GM19240 (cell line): ENCODE data around the gene RBM15.

Experiments used
- DNase-seq: peaks from one replicate; pipeline ENCODE4 v3.0.0; 2011; ENCODE audit warnings: low spot score; ENCODE audit not compliant: insufficient read length

The RBM15 gene

DNA sequence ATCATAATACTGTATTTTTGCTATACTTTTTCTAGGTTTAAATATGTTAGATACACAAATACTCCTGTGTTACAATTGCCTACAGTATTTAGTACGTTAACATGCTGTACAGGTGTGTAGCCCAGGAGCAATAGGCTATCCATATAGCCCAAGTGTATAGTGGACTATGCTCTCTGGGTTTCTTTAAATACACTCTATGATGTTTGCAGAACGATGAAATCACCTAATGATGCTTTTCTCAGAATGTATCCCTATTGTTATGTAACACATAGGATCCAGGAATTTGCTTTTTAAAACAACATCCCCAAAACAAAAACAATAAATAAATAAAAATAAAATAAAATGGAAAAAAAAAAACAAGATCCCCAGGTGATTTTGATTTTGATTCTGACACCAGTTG is 18.1 kb upstream of the RBM15 start:
- no peak for DNase-seq

DNA sequence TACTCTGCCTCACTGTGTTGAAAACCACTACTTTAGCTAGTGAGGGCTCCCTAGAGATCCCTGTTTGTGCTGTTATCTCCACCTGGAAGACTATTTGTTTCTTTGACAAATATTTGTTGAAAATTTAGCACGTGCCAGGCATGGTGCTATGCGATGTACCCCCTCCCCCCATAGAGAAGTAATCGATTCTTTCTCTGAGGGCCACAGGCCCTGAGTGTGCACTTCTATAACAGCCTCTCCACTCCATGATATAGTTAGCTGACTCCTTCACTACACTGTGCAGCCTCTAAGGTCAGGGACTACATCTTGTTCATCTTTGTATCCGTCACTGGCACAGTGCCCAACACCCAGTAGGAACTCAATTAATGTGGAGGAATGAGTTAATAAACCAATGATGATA is 17.3 kb upstream of the RBM15 start:
- no peak for DNase-seq

DNA sequence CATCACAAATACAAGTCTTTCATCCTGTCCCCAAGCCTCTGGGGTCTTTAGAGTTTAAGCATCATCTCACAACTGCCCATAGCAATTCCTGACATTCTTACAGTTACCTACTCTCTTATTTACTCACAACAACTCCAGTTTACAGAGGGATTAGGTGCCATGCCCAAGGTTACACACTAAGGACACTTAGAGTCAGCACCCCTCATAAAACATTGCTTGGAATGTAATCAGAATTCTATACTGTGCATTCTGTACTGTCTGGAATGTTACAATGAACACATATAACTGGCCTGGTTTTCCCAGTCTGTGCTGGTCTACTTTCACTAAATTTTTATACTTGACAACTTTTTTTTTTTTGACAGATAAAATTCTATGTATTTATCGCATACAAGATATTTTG is 14.5 kb upstream of the RBM15 start:
- DNase-seq: no peak

DNA sequence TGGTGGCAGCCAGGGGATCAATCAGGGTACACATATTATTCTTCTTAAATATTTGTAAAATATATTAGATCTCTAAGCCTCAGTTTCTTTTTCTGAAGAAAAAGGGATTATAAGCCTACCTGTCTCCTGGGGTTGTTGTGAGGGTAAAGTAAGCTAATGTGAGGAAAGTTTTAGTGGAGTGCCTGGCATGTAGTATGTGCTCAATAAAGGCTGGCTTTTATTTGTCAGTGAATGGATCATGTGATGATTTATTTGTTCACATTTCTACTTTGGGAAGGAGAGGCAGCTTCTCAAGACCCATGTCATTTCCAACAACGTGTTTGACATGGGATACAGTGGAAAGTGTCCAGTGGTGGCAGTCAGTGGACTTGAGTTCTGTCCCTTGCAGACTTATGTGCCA is 12.4 kb upstream of the RBM15 start:
- DNase-seq: no peak

DNA sequence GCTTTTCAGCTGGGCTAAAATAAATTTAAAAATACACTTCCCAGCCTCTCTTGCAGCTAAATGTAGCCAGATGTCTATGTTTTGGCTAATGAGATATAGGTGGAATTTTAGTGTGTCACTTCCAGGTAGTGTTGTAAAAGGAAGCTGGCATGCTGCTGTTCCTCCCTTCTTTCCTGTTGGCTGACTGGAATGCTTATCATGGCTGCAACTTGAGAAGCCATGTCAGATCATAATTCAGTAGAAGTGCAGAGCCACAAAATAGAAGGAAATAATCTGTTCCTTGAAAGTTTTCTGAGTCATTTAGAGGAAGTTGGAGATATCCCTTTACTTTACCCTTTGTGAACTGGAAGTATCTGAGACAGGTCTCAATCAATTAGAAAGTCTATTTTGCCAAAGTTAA is 10.9 kb upstream of the RBM15 start:
- no peak for DNase-seq

DNA sequence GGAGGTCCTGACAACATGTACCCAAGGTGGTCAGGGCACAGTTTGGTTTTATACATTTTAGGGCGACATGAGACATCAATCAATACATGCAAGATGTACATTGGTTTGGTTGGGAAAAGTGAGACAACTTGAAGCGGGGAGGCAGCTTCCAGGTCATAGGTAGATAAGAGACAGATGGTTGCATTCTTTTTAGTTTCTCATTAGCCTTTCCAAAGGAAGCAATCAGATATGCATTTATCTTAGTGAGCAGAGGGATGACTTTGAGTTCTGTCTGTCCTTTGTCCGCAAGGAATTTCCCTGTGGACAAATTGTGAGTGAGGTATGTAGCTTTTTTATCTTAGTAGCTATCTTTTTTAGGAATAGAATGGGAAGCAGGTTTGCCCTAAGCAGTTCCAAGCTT is 10.5 kb upstream of the RBM15 start:
- no peak for DNase-seq

DNA sequence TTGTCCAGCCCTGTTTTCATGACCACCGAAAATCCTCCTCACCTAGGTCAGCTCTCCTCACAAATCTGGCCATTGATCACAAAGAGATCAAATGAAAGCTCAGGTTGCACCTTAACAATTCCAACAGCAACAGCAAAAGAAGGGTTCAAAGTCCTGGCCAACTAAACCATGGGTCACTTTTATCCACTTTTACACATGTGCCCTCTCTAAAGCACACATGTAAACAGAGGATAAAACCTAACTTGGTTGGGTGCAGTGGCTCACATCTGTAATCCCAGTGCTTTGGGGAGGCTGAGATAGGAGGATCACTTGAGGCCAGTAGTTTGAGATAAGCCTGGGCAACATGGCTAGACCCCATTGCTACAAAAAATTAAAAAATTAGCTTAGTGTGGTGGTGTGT is 3.9 kb upstream of the RBM15 start:
- no peak for DNase-seq

DNA sequence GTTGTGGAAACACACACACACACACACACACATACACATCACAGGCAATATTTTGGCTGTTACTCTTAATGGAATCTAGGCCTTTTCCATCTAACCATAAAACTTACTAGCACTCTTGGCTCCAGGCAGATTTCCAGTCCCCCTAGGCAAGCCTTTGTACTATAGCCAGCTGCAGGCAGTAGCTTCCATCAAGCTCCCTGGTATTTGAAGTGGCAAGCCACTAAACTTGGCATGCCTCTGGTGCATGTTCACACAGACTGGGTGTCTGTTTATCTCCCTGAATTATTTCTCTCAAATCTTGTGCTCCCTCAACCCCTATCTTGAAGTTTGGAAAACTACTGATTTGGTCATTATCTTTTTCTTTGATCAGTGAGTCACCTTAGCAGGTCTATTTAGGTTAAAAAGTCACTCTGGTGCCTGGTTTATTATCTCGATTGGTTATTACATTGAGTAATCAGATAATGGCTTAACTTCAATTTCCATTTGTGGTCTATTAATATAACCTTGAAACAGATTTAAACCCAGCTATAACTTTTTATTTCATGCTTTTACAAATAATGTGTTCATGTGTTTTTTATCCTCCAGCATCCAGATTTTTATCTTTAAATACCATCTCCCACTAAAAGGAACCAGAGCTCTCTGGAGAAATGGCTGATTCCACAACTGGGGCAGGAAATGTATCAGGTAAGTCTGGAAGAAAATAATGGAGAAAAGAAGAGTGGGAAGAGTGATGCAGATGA is 2.7 kb upstream of the RBM15 start:
- DNase-seq: no peak

DNA sequence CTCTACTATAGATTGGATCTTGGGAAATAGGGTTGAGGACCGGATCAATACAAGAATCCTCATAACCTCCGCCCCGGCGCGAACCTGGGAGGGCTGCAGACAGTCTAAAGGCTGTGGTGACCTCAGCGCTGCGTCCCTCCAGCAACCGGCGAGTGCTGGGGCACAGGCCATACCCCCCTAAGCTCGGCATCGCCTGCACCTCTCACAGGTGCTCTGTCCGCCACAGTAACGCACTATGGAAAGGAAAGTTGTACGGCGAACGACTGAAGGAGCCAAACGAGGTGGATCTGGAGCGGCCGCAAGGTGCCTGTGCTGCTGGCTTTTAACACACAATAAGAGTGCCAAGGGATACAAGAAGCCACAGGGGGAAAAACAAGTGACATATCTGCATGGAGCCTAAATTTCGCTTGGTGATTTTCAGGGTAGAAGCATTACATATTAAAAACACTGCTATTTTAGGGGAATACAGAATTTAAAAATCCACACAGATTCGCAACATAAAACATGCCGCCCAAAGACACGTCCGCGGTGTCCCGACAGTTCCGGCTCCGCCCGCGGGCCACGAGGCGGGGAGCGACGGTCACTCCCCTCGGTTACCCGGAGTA is 1.4 kb upstream of the RBM15 start:
- peak; percentile 16 for DNase-seq

DNA sequence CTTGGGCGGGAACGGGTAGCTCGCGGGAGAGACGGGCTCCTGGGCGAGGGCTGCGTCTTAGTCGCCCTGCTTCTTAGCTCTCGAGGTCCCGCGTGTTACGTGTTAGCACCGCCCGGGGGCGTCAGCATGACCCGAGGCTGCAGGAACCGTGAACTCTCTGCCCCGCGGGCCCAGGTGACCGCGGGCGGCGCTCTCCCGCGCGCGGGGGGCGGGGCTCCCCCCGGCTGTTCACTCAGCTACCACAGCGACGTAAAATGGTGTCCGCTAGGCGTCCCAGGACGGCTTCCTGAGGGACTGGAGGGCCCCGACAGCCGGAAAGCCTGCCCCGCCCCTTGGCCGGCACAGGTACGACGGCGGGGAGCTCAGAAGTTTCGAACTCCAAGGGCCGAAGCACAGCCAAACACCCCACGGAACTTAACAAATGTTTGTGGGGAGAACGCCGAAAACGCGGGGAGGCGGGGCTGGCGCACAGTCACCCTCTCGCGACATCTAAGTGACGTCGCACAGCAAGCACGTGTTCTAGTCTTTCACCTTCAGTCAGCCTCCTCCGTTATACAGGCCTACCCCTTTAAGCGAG is 780 bp upstream of the RBM15 start:
- peak; percentile 60 for DNase-seq

DNA sequence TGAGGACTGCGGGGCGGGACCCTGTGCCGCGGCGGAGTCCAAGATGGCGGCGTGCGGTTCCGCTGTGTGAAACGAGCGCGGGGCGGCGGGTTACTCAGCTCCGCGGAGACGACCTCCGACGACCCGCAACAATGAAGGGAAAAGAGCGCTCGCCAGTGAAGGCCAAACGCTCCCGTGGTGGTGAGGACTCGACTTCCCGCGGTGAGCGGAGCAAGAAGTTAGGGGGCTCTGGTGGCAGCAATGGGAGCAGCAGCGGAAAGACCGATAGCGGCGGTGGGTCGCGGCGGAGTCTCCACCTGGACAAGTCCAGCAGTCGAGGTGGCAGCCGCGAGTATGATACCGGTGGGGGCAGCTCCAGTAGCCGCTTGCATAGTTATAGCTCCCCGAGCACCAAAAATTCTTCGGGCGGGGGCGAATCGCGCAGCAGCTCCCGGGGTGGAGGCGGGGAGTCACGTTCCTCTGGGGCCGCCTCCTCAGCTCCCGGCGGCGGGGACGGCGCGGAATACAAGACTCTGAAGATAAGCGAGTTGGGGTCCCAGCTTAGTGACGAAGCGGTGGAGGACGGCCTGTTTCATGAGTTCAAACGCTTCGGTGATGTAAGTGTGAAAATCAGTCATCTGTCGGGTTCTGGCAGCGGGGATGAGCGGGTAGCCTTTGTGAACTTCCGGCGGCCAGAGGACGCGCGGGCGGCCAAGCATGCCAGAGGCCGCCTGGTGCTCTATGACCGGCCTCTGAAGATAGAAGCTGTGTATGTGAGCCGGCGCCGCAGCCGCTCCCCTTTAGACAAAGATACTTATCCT is 430 bp downstream of the RBM15 start:
- DNase-seq: no peak

DNA sequence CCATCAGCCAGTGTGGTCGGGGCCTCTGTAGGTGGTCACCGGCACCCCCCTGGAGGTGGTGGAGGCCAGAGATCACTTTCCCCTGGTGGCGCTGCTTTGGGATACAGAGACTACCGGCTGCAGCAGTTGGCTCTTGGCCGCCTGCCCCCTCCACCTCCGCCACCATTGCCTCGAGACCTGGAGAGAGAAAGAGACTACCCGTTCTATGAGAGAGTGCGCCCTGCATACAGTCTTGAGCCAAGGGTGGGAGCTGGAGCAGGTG is 961 bp downstream of the RBM15 start:
- DNase-seq: no peak

DNA sequence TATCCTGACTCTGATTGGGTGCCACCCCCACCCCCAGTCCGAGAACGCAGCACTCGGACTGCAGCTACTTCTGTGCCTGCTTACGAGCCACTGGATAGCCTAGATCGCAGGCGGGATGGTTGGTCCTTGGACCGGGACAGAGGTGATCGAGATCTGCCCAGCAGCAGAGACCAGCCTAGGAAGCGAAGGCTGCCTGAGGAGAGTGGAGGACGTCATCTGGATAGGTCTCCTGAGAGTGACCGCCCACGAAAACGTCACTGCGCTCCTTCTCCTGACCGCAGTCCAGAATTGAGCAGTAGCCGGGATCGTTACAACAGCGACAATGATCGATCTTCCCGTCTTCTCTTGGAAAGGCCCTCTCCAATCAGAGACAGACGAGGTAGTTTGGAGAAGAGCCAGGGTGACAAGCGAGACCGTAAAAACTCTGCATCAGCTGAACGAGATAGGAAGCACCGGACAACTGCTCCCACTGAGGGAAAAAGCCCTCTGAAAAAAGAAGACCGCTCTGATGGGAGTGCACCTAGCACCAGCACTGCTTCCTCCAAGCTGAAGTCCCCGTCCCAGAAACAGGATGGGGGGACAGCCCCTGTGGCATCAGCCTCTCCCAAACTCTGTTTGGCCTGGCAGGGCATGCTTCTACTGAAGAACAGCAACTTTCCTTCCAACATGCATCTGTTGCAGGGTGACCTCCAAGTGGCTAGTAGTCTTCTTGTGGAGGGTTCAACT is 2.1 kb downstream of the RBM15 start:
- DNase-seq: no peak

DNA sequence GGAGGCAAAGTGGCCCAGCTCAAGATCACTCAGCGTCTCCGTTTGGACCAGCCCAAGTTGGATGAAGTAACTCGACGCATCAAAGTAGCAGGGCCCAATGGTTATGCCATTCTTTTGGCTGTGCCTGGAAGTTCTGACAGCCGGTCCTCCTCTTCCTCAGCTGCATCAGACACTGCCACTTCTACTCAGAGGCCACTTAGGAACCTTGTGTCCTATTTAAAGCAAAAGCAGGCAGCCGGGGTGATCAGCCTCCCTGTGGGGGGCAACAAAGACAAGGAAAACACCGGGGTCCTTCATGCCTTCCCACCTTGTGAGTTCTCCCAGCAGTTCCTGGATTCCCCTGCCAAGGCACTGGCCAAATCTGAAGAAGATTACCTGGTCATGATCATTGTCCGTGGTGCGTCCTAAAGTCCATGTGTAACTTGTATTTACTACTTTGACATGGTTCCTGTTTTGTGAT is 2.7 kb downstream of the RBM15 start:
- no peak for DNase-seq

DNA sequence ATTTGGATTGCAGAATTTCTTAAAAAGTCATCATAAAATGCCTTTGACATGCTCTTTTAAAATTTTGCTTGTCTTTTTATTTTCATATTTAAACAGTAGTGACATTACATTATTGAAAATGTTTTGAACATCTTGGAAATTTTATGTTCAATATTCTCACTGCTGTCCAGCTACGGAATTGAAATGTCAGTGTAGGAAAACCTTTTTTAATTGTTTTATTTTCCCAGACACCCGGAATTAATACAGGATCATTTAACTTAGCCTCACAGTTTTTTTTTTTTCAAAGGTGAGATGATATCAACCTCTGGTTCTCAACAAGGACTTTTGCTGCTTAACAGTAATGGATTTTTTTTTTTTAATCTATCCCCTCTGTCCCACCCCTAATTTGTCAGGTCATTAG is 4.1 kb downstream of the RBM15 start:
- DNase-seq: no peak

DNA sequence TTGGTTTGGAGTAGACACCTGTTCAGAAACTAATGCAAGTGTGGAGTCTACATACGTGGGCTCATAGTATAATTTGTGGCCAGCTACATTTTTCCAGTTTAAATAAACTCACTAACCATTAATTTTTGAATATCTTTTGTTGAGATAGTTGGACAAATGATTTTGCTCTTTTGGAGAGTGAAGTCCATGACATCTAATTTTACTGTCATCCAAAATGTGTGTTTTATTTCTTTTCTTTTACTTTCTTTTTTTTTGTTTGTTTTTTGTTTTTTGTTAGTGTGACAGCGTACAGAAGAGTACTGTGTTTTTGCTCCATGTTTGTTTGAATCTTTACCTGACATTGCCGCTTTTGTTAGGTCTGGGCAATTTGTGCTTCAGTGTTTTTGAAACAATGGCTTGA is 5.0 kb downstream of the RBM15 start:
- DNase-seq: no peak

DNA sequence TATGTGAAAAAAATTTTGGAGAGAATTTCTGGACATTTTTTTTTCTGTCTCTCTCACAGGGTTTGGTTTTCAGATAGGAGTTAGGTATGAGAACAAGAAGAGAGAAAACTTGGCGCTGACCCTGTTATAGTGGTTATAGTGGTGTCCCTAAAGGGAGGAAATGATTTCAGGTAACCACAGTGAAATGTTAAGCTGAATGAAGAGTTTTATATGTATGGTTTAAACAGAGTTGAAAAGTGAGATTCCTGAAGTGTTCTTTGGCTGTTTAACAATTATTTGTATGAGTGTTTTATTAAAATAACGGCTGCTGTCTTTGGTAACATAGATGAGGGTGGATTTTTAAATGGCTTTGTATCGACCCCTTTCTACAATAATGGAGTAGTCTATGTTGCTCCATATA is 6.3 kb downstream of the RBM15 start:
- no peak for DNase-seq

DNA sequence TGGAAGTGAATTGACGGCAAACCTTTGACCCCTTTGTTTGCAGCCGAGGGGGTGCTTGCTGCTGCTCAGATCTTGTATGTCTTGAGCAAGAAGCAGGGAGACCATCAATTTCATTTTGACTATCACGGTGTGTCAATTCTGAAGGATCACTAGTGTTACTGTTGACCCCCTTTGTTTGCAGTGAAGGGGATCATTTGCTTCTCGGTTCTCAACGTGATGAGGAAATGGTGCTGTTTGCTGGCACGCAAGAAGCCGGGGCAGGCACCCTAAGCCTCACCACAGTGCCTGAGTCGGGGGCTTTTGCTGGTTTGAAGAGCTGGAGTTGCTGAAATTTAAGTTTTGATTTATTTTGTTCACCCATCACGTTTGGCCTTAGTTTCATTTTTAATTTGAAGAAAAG is 7.5 kb downstream of the RBM15 start:
- DNase-seq: no peak

DNA sequence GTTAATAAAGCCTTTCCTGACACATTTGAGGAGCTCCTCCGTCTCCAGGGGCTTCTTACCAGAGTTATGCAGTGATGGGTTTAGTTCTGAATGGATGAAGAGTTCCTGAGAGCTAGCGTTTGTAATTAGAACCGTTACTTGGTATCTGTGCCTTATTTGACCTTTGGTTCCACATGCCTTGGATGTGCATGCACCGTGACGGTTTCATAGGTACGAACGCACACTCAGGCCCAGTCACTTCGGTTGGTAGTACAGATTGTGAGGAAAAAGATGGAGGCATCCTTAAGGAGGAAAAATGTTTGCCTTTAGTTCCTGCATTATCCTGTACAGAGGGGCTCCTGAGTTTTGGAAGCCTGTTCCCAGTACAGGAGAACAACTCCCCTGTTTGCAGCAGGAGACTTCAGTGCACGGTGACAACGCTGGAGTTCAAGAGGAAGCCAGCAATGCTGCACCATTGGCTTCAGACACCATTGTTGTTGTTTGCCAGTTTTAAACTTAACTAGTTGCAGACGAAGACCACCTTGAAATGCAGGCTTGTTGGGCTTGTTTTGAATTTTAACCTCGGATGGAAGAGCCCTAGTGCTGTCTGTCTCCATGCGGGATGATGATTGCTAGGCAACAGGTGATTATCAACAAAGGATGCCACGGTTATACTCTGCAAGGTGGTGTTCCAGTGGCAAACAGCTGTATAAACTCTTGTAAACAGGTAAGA is 8.2 kb downstream of the RBM15 start:
- DNase-seq: no peak

DNA sequence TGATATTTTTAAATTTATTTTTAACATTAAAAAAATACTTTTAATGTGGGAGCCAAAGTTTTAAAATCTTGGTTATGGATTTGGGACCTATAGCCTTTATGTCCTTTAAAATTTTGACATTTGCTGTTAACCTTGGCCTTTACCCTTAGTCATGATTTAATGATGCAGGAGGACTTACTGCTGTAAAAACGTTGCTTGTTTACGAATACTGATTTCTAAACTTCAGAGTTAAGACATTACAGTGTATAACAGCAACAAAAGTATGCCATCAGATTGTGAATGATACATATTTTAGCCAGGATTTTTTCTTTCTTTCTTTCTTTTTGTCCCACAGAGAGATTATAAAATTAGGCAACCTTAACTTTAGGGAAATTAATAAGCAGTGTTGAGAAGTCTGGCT is 8.9 kb downstream of the RBM15 start:
- DNase-seq: no peak

DNA sequence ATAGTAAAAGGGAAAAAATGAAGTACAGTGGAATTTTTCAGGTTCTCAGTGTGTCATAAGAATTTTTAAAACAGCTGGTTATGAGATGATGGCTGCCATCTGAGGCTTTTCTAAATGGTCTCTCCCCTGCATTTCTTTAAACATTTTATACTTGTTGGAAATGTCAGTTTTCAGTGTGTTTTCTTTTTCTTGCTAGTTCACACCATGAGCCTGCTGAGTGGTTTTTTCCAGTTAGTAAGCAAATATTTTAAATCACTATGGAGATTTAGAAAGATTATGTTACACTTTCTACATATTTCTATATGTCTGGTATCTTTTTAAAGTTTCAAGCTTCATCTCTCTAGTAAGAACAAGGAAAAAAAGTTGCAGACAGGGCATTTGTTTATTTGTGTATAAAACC is 9.6 kb downstream of the RBM15 start:
- DNase-seq: no peak
